T-helper 1 cell treated with Interleukin-12 subunit alpha and Interleukin-12 subunit beta and Interleukin-4 antibody, amounts not matched to agents 30 μg/mL and 1 μg/mL, for 36 hours (primary cell): ENCODE data around the gene FN1.

ENCODE experiments used
- H3K27ac Mint-ChIP-seq: one replicate; pipeline ENCODE4 v1.8.0; 2021; ENCODE audit warnings: mild to moderate bottlenecking, mixed read lengths
- H3K27me3 Mint-ChIP-seq: one replicate; pipeline ENCODE4 v1.8.0; 2021; ENCODE audit warnings: low read depth, mixed read lengths
- H3K36me3 Mint-ChIP-seq: one replicate; pipeline ENCODE4 v1.8.0; 2021; ENCODE audit warnings: low read depth, mixed read lengths
- H3K4me1 Mint-ChIP-seq: one replicate; pipeline ENCODE4 v1.8.0; 2021; ENCODE audit warnings: low read depth, mixed read lengths
- H3K4me3 Mint-ChIP-seq: one replicate; pipeline ENCODE4 v1.8.0; 2021; ENCODE audit warnings: mild to moderate bottlenecking, moderate library complexity, mixed read lengths
- H3K9me3 Mint-ChIP-seq: one replicate; pipeline ENCODE4 v1.8.0; 2021; ENCODE audit warnings: mixed read lengths

Gene FN1

GRCh38 chr2:215452725-215453124 is 16.9 kb upstream of the FN1 start:
- H3K9me3 Mint-ChIP-seq = no peaks in the 10 kb centered on the region
- no peak overlapping the region for H3K4me3 Mint-ChIP-seq
- H3K27me3 Mint-ChIP-seq = peaks cover 17% of the 10 kb centered on the region
- no peaks in the 10 kb centered on the region for H3K36me3 Mint-ChIP-seq
- no peak overlapping the region for H3K27ac Mint-ChIP-seq
- H3K4me1 Mint-ChIP-seq = no peaks in the 10 kb centered on the region

- H3K4me3 Mint-ChIP-seq = no peak overlapping the region
- no peaks in the 10 kb centered on the region for H3K4me1 Mint-ChIP-seq
- no peaks in the 10 kb centered on the region for H3K36me3 Mint-ChIP-seq
- H3K27me3 Mint-ChIP-seq = peaks cover 26% of the 10 kb centered on the region
- H3K27ac Mint-ChIP-seq = no peak overlapping the region
- no peaks in the 10 kb centered on the region for H3K9me3 Mint-ChIP-seq
These were observed 15.3 kb upstream of the FN1 start for GRCh38 chr2:215451012-215451756.

GRCh38 chr2:215450188-215451011 is 14.5 kb upstream of the FN1 start:
- Mint-ChIP-seq H3K4me1 (no peaks in the 10 kb centered on the region), H3K27ac (no peak overlapping the region), H3K4me3 (no peak overlapping the region), H3K27me3 (peaks cover 26% of the 10 kb centered on the region), H3K36me3 (no peaks in the 10 kb centered on the region), H3K9me3 (no peaks in the 10 kb centered on the region)

GRCh38 chr2:215447673-215448081 is 11.8 kb upstream of the FN1 start:
- Mint-ChIP-seq H3K4me1 (no peaks in the 10 kb centered on the region), H3K9me3 (no peaks in the 10 kb centered on the region), H3K4me3 (no peak overlapping the region), H3K27ac (no peak overlapping the region), H3K36me3 (no peaks in the 10 kb centered on the region), H3K27me3 (peaks cover 27% of the 10 kb centered on the region)

GRCh38 chr2:215447056-215447455 is 11.2 kb upstream of the FN1 start:
- Mint-ChIP-seq H3K27me3 (peaks cover 23% of the 10 kb centered on the region), H3K9me3 (no peaks in the 10 kb centered on the region), H3K4me1 (no peaks in the 10 kb centered on the region), H3K27ac (no peak overlapping the region), H3K36me3 (no peaks in the 10 kb centered on the region), H3K4me3 (no peak overlapping the region)

- Mint-ChIP-seq H3K4me1 (no peaks in the 10 kb centered on the region), H3K4me3 (no peak overlapping the region), H3K9me3 (no peaks in the 10 kb centered on the region), H3K27ac (no peak overlapping the region), H3K27me3 (peaks cover 38% of the 10 kb centered on the region), H3K36me3 (no peaks in the 10 kb centered on the region)
These were observed 6.5 kb upstream of the FN1 start for GRCh38 chr2:215442401-215442787.

GRCh38 chr2:215441560-215442400 is 5.9 kb upstream of the FN1 start:
- H3K27ac Mint-ChIP-seq = no peak overlapping the region
- peaks cover 41% of the 10 kb centered on the region for H3K27me3 Mint-ChIP-seq
- H3K9me3 Mint-ChIP-seq = no peaks in the 10 kb centered on the region
- H3K4me1 Mint-ChIP-seq = peaks cover 4% of the 10 kb centered on the region
- H3K36me3 Mint-ChIP-seq = no peaks in the 10 kb centered on the region
- H3K4me3 Mint-ChIP-seq = no peak overlapping the region

GRCh38 chr2:215439980-215440512 is 4.2 kb upstream of the FN1 start:
- Mint-ChIP-seq H3K4me3 (no peak overlapping the region), H3K4me1 (peaks cover 11% of the 10 kb centered on the region)

GRCh38 chr2:215439404-215439803 is 3.5 kb upstream of the FN1 start:
- Mint-ChIP-seq H3K27ac (no peak overlapping the region), H3K9me3 (no peaks in the 10 kb centered on the region), H3K27me3 (peaks cover 56% of the 10 kb centered on the region), H3K4me3 (no peak overlapping the region), H3K4me1 (peaks cover 11% of the 10 kb centered on the region), H3K36me3 (no peaks in the 10 kb centered on the region)

More at GRCh38 chr2:215439980-215440512, 4.2 kb upstream of the FN1 start:
- H3K36me3 Mint-ChIP-seq = no peaks in the 10 kb centered on the region
- no peaks in the 10 kb centered on the region for H3K9me3 Mint-ChIP-seq
- no peak overlapping the region for H3K27ac Mint-ChIP-seq
- peaks cover 50% of the 10 kb centered on the region for H3K27me3 Mint-ChIP-seq

- H3K4me3 Mint-ChIP-seq = no peak overlapping the region
These were observed 1.7 kb upstream of the FN1 start for GRCh38 chr2:215437614-215438013.

GRCh38 chr2:215436705-215437565 is 1.1 kb upstream of the FN1 start:
- H3K27me3 Mint-ChIP-seq = peaks cover 70% of the 10 kb centered on the region
- H3K9me3 Mint-ChIP-seq = no peaks in the 10 kb centered on the region
- H3K4me1 Mint-ChIP-seq = peaks cover 11% of the 10 kb centered on the region
- no peaks in the 10 kb centered on the region for H3K36me3 Mint-ChIP-seq
- H3K4me3 Mint-ChIP-seq = peak overlapping the region; percentile 77
- H3K27ac Mint-ChIP-seq = no peak overlapping the region

More at GRCh38 chr2:215437614-215438013, 1.7 kb upstream of the FN1 start:
- Mint-ChIP-seq H3K9me3 (no peaks in the 10 kb centered on the region), H3K36me3 (no peaks in the 10 kb centered on the region), H3K4me1 (peaks cover 11% of the 10 kb centered on the region), H3K27ac (no peak overlapping the region), H3K27me3 (peaks cover 68% of the 10 kb centered on the region)

- Mint-ChIP-seq H3K9me3 (no peaks in the 10 kb centered on the region), H3K36me3 (no peaks in the 10 kb centered on the region), H3K27me3 (peaks cover 82% of the 10 kb centered on the region), H3K4me3 (peak overlapping the region; percentile 60), H3K4me1 (peaks cover 11% of the 10 kb centered on the region), H3K27ac (no peak overlapping the region)
These were observed 493 bp downstream of the FN1 start for GRCh38 chr2:215435280-215435869.
